Vagina (tissue), 2 donors: ENCODE measurements around the gene JCAD. TPM values are rescaled to one million over a fixed set of nuclear protein-coding genes. Genes with fewer than 3 reads are reported as not detected.
A peak's percentile ranks its signal among the peaks of the same experiment; 100 is the strongest.

Experiments used
- DNase-seq, 2 donors: peaks; one replicate each; pipeline ENCODE4 v3.0.0-alpha.2; 2017; ENCODE audit errors: extremely low spot score in 2 of 2
- H3K27ac ChIP-seq: fragments of 200-600 bp; sonication (generic); one replicate; pipeline ENCODE4 v1.5.1; 2019
- H3K27me3 ChIP-seq: fragments of 200-600 bp; sonication (generic); one replicate; pipeline ENCODE4 v1.5.1; 2019
- H3K36me3 ChIP-seq, 2 donors: fragments of 200-600 bp; sonication (generic); one replicate each; pipeline ENCODE4 v1.5.1; 2017 to 2019
- H3K4me1 ChIP-seq: fragments of 200-600 bp; sonication (generic); one replicate; pipeline ENCODE4 v1.5.1; 2019
- H3K4me3 ChIP-seq, 2 donors: fragments of 200-600 bp; sonication (generic); 1 replicate in 1 of 2; 2 replicates in 1 of 2; pipeline ENCODE4 v1.5.1; 2016 to 2019
- H3K9me3 ChIP-seq: fragments of 200-600 bp; sonication (generic); one replicate; pipeline ENCODE4 v1.5.1; 2019
- CTCF ChIP-seq, 3 experiments: fragments of 450-650 bp in 2 of 3; fragments of 200-600 bp in 1 of 3; sonication (generic) in 1 of 3; IDR thresholded peaks; one replicate each; pipeline ENCODE4 v1.5.1; 2017 to 2019; ENCODE audit warnings: antibody characterized with exemption in 3 of 3, mild to moderate bottlenecking in 2 of 3, moderate library complexity in 2 of 3
- POLR2A ChIP-seq, 2 donors: fragments of 450-650 bp; IDR thresholded peaks; one replicate each; pipeline ENCODE4 v1.6.1; 2017; ENCODE audit warnings: antibody characterized with exemption in 2 of 2, mild to moderate bottlenecking in 2 of 2, moderate library complexity in 2 of 2
- POLR2AphosphoS5 ChIP-seq, 2 donors: sonication (generic); formaldehyde crosslinking; IDR thresholded peaks; one replicate each; pipeline ENCODE4 v1.9.0; 2017; ENCODE audit warnings: antibody characterized with exemption in 2 of 2, mild to moderate bottlenecking in 2 of 2, low read depth in 1 of 2; ENCODE audit not compliant: insufficient read depth in 1 of 2
- intact Hi-C: fragments of 100-400 bp; cut with DNase I; formaldehyde crosslinking; loops from one replicate; pipeline ENCODE4 v1.15.1; 2023
- total RNA-seq: library from RNA; depleted of rRNA; stranded (reverse); fragments of >200 nt; gene quantifications from one replicate; pipeline ENCODE4 v1.2.3, GENCODE V29; 2016

JCAD gene
- total RNA-seq, 1 donor from 2014 or later, result 40.3 TPM

- Histone ChIP-seq H3K4me3 (no peak overlapping the region), H3K27me3 (no peaks in the 10 kb centered on the region), H3K4me1 (no peaks in the 10 kb centered on the region), H3K9me3 (no peaks in the 10 kb centered on the region), H3K27ac (no peak overlapping the region), H3K36me3 (no peaks in the 10 kb centered on the region)
- TF ChIP-seq POLR2AphosphoS5 (IDR thresholded peaks at IDR 0.05; ENCODE audit: insufficient read depth in 1 of 2, low read depth in 1 of 2) (peak in 1 of 2 donors; percentile 83), CTCF (IDR thresholded peaks at IDR 0.05) (no peak)
- no peak for DNase-seq
- intact Hi-C loops, result no loop called here
Observed at GRCh38 chr10:30041196-30042105, 17.9 kb downstream of the JCAD start.

GRCh38 chr10:30040597-30040996 is 18.8 kb downstream of the JCAD start:
- DNase-seq, result no peak
- H3K4me1 ChIP-seq, result no peaks in the 10 kb centered on the region
- H3K36me3 ChIP-seq, result no peaks in the 10 kb centered on the region
- H3K4me3 ChIP-seq, result no peak overlapping the region
- H3K27ac ChIP-seq, result no peak overlapping the region
- no peaks in the 10 kb centered on the region for H3K27me3 ChIP-seq
- TF ChIP-seq POLR2A (IDR thresholded peaks at IDR 0.05), result no peak
- no peak for TF ChIP-seq POLR2AphosphoS5 (IDR thresholded peaks at IDR 0.05; ENCODE audit: insufficient read depth in 1 of 2, low read depth in 1 of 2)
- TF ChIP-seq CTCF (IDR thresholded peaks at IDR 0.05), result no peak
- intact Hi-C loops, result no loop called here
- H3K9me3 ChIP-seq, result no peaks in the 10 kb centered on the region

- intact Hi-C loops, result no loop called here
- no peak for DNase-seq
- no peak for TF ChIP-seq POLR2AphosphoS5 (IDR thresholded peaks at IDR 0.05; ENCODE audit: insufficient read depth in 1 of 2, low read depth in 1 of 2)
- no peak for TF ChIP-seq CTCF (IDR thresholded peaks at IDR 0.05)
- TF ChIP-seq POLR2A (IDR thresholded peaks at IDR 0.05), result no peak
- H3K27me3 ChIP-seq, result no peaks in the 10 kb centered on the region
- H3K27ac ChIP-seq, result no peak overlapping the region
- H3K4me3 ChIP-seq, result no peak overlapping the region
- H3K36me3 ChIP-seq, result no peaks in the 10 kb centered on the region
- H3K4me1 ChIP-seq, result no peaks in the 10 kb centered on the region
- no peaks in the 10 kb centered on the region for H3K9me3 ChIP-seq
Observed at GRCh38 chr10:30039988-30040387, 19.4 kb downstream of the JCAD start.

- H3K9me3 ChIP-seq, result no peaks in the 10 kb centered on the region
- no peak for DNase-seq
- TF ChIP-seq POLR2AphosphoS5 (IDR thresholded peaks at IDR 0.05; ENCODE audit: insufficient read depth in 1 of 2, low read depth in 1 of 2), result no peak
- no peaks in the 10 kb centered on the region for H3K36me3 ChIP-seq
- H3K4me3 ChIP-seq, result no peak overlapping the region
- intact Hi-C loops, result no loop called here
- no peaks in the 10 kb centered on the region for H3K4me1 ChIP-seq
- no peaks in the 10 kb centered on the region for H3K27me3 ChIP-seq
- H3K27ac ChIP-seq, result no peak overlapping the region
Observed at GRCh38 chr10:30039567-30039966, 19.8 kb downstream of the JCAD start.

- no peaks in the 10 kb centered on the region for H3K4me1 ChIP-seq
- no peaks in the 10 kb centered on the region for H3K27me3 ChIP-seq
- H3K4me3 ChIP-seq, result no peak overlapping the region
- no peaks in the 10 kb centered on the region for H3K9me3 ChIP-seq
- intact Hi-C loops, result no loop called here
- H3K27ac ChIP-seq, result no peak overlapping the region
- DNase-seq, result no peak
- TF ChIP-seq CTCF (IDR thresholded peaks at IDR 0.05) (no peak), POLR2AphosphoS5 (IDR thresholded peaks at IDR 0.05; ENCODE audit: insufficient read depth in 1 of 2, low read depth in 1 of 2) (no peak), POLR2A (IDR thresholded peaks at IDR 0.05) (no peak)
- H3K36me3 ChIP-seq, result no peaks in the 10 kb centered on the region
Observed at GRCh38 chr10:30038781-30039536, 20.4 kb downstream of the JCAD start.
